Sigmoid colon (tissue), 4 donors: Measurements from ENCODE around the gene ZCCHC10.

Experiments
- CTCF ChIP-seq, 4 experiments: fragments of 450-650 bp in 3 of 4; fragments of 200-600 bp in 1 of 4; IDR thresholded peaks; one replicate each; pipeline ENCODE4 v1.5.1; 2016 to 2019; ENCODE audit warnings: antibody characterized with exemption in 4 of 4, mild to moderate bottlenecking in 3 of 4, moderate library complexity in 2 of 4
- EP300 ChIP-seq, 4 donors: sonication (generic); formaldehyde crosslinking; IDR thresholded peaks; one replicate each; pipeline ENCODE4 v1.6.1; 2017; ENCODE audit warnings: antibody characterized with exemption in 4 of 4
- POLR2A ChIP-seq, 2 donors: fragments of 450-650 bp; IDR thresholded peaks; one replicate each; pipeline ENCODE4 v1.6.1; 2016; ENCODE audit warnings: antibody characterized with exemption in 2 of 2, mild to moderate bottlenecking in 2 of 2, moderate library complexity in 2 of 2
- POLR2AphosphoS5 ChIP-seq, 4 donors: sonication (generic); formaldehyde crosslinking; IDR thresholded peaks; one replicate each; pipeline ENCODE4 v1.6.1; 2017; ENCODE audit warnings: antibody characterized with exemption in 4 of 4

GRCh38 chr5:133041910-133042309, 15.6 kb upstream of the ZCCHC10 start:
- no peak for TF ChIP-seq CTCF (IDR thresholded peaks at IDR 0.05)
- no peak for TF ChIP-seq POLR2AphosphoS5 (IDR thresholded peaks at IDR 0.05)
- TF ChIP-seq POLR2A (IDR thresholded peaks at IDR 0.05) = no peak
- no peak for TF ChIP-seq EP300 (IDR thresholded peaks at IDR 0.05)
